ENCODE data around the gene RBM33. TPM values are rescaled to one million over a fixed set of nuclear protein-coding genes. Genes with fewer than 3 reads are reported as not detected.
A peak's percentile ranks its signal among the peaks of the same experiment; 100 is the strongest.

RBM33 gene
- total and polyA plus RNA-seq, 10 of the 15 experiments (the other 5 are each of a cell fraction or from before 2014, with no cell fraction given) = 4.7 to 67.2 (median 24.3) TPM

DNA sequence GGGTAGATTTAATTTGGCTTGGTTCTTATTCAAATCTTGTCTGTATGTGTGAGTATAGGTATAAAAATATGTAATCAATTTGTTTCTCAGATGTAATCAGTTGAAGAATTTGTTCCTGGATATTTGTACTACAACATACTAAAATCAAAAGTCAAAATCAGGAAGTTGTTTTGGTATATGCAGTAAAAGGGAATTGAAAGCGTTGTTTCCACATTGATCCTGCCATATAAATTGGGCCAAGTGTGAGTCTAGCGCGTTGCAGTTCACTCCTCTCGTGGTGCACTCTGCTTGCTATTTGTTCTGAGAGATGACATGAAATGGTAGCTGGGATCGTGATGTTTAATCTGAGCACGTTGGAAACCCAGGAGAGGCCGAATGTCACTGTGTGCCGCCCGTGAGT lies 111.9 kb downstream of the RBM33 start (continued):
- TF ChIP-seq, protein P1, sequence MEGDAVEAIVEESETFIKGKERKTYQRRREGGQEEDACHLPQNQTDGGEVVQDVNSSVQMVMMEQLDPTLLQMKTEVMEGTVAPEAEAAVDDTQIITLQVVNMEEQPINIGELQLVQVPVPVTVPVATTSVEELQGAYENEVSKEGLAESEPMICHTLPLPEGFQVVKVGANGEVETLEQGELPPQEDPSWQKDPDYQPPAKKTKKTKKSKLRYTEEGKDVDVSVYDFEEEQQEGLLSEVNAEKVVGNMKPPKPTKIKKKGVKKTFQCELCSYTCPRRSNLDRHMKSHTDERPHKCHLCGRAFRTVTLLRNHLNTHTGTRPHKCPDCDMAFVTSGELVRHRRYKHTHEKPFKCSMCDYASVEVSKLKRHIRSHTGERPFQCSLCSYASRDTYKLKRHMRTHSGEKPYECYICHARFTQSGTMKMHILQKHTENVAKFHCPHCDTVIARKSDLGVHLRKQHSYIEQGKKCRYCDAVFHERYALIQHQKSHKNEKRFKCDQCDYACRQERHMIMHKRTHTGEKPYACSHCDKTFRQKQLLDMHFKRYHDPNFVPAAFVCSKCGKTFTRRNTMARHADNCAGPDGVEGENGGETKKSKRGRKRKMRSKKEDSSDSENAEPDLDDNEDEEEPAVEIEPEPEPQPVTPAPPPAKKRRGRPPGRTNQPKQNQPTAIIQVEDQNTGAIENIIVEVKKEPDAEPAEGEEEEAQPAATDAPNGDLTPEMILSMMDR (IDR thresholded peaks at IDR 0.05 in 2 of 3, conservative IDR thresholded peaks at IDR 0.05 in 1 of 3; ENCODE audit: control insufficient read depth in 2 of 3, extremely low read depth in 1 of 3, insufficient read depth in 1 of 3, low read depth in 3 of 3, low read length in 3 of 3) = no peak
- no peak for TF ChIP-seq PML (IDR thresholded peaks at IDR 0.05; ENCODE audit: low read length)
- no peak for TF ChIP-seq ZBED1 (IDR thresholded peaks at IDR 0.05; ENCODE audit: borderline replicate concordance)
- 0 out of 2 replicates have a peak, but pooled peaks have one; percentile 36 for TF ChIP-seq IRF4 (IDR thresholded peaks at IDR 0.05; ENCODE audit: low read depth, low read length)
- no peak for TF ChIP-seq GATAD2B (conservative IDR thresholded peaks at IDR 0.05; ENCODE audit: low read depth)
- TF ChIP-seq ZNF622 (IDR thresholded peaks at IDR 0.05) = no peak
- TF ChIP-seq MYB (IDR thresholded peaks at IDR 0.05; ENCODE audit: borderline replicate concordance, low read depth, low read length) = no peak
- TF ChIP-seq RUNX3 (IDR thresholded peaks at IDR 0.05; ENCODE audit: low read length) = peak; percentile 25; the same call in 1 of the 2 replicates
- peak; percentile 25; the same call in 1 of the 2 replicates for TF ChIP-seq BCL11A (IDR thresholded peaks at IDR 0.05; ENCODE audit: low read depth, low read length)
- TF ChIP-seq YBX1 (IDR thresholded peaks at IDR 0.05) = no peak
- TF ChIP-seq HDAC6 (IDR thresholded peaks at IDR 0.05; ENCODE audit: unreplicated experiment) = no peak
- no peak for TF ChIP-seq CBX3 (IDR thresholded peaks at IDR 0.05; ENCODE audit: borderline replicate concordance, low read depth)
- TF ChIP-seq, protein P2, sequence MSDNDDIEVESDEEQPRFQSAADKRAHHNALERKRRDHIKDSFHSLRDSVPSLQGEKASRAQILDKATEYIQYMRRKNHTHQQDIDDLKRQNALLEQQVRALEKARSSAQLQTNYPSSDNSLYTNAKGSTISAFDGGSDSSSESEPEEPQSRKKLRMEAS (IDR thresholded peaks at IDR 0.05; ENCODE audit: low read depth, low read length) = no peak
- TF ChIP-seq NFYA (IDR thresholded peaks at IDR 0.05; ENCODE audit: borderline replicate concordance, low read depth, low read length) = no peak
- no peak for TF ChIP-seq CEBPB (IDR thresholded peaks at IDR 0.05; ENCODE audit: borderline replicate concordance in 1 of 2, low read depth in 2 of 2, low read length in 2 of 2)
- TF ChIP-seq POLR2AphosphoS2 (IDR thresholded peaks at IDR 0.05; ENCODE audit: low read depth, low read length) = no peak
- TF ChIP-seq RFX5 (IDR thresholded peaks at IDR 0.05; ENCODE audit: low read depth, low read length) = no peak
- 0 out of 4 replicates have a peak, but pooled peaks of 1 of the 2 experiments have one; percentile 14 for TF ChIP-seq BHLHE40 (IDR thresholded peaks at IDR 0.05; ENCODE audit: borderline replicate concordance in 1 of 2, low read depth in 2 of 2, low read length in 1 of 2)
- no peak for TF ChIP-seq KLF5 (IDR thresholded peaks at IDR 0.05; ENCODE audit: partially characterized antibody)
- no peak for TF ChIP-seq POU2F2 (IDR thresholded peaks at IDR 0.05; ENCODE audit: borderline replicate concordance, low read depth, low read length)
- TF ChIP-seq TARDBP (IDR thresholded peaks at IDR 0.05; ENCODE audit: borderline replicate concordance) = no peak
- no peak for TF ChIP-seq RB1 (IDR thresholded peaks at IDR 0.05; ENCODE audit: borderline replicate concordance)
- no peak for TF ChIP-seq MYC (IDR thresholded peaks at IDR 0.05; ENCODE audit: insufficient read depth, insufficient read length, insufficient replicate concordance, low read length, severe bottlenecking)
- no peak for TF ChIP-seq BMI1 (IDR thresholded peaks at IDR 0.05; ENCODE audit: borderline replicate concordance)
- no peak for TF ChIP-seq ZNF217 (IDR thresholded peaks at IDR 0.05)
- TF ChIP-seq FOXK2 (IDR thresholded peaks at IDR 0.05) = no peak
- TF ChIP-seq EGR1 (IDR thresholded peaks at IDR 0.05; ENCODE audit: borderline replicate concordance in 1 of 2, low read depth in 2 of 2, low read length in 2 of 2) = no peak
- no peak for TF ChIP-seq CBX5 (IDR thresholded peaks at IDR 0.05; ENCODE audit: low read depth)
- no peak for TF ChIP-seq MTA3 (IDR thresholded peaks at IDR 0.05; ENCODE audit: borderline replicate concordance, low read length)
- peak; percentile 72 to 76; a peak in 3 of 4 replicates for TF ChIP-seq IKZF2 (IDR thresholded peaks at IDR 0.05)
- TF ChIP-seq, protein P3, sequence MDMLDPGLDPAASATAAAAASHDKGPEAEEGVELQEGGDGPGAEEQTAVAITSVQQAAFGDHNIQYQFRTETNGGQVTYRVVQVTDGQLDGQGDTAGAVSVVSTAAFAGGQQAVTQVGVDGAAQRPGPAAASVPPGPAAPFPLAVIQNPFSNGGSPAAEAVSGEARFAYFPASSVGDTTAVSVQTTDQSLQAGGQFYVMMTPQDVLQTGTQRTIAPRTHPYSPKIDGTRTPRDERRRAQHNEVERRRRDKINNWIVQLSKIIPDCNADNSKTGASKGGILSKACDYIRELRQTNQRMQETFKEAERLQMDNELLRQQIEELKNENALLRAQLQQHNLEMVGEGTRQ (IDR thresholded peaks at IDR 0.05; ENCODE audit: borderline replicate concordance, low read depth, low read length) = no peak
- no peak for TF ChIP-seq LARP7 (IDR thresholded peaks at IDR 0.05)
- TF ChIP-seq TCF3 (IDR thresholded peaks at IDR 0.05; ENCODE audit: borderline replicate concordance, insufficient read depth, low read depth, low read length) = no peak
